B cell (primary cell): ENCODE data around the gene CTXND1. TPM values are rescaled to one million over a fixed set of nuclear protein-coding genes. Genes with fewer than 3 reads are reported as not detected.

Experiments
- ATAC-seq: fragments of 200-7000 bp; cut with Tn5 transposase; one replicate; pipeline ENCODE4 v1.10.0; 2021; ENCODE audit warnings: low read depth, mild to moderate bottlenecking, moderate number of reproducible peaks, moderate library complexity
- CTCF ChIA-PET: fragments of 350-600 bp; sonication (Branson Sonifier 250); formaldehyde crosslinking; loops from one replicate; lab custom pipeline; 2021; ENCODE audit warnings: antibody characterized with exemption, inconsistent platforms; lab: Charles Lee
- POLR2A ChIA-PET: fragments of 350-600 bp; sonication (Branson Sonifier 250); formaldehyde crosslinking; loops from one replicate; lab custom pipeline; 2021; ENCODE audit warnings: antibody characterized with exemption; lab: Charles Lee
- DNase-seq: peaks from one replicate; pipeline ENCODE4 v3.0.0; 2013
- H2AFZ ChIP-seq: 2 replicates; pipeline ENCODE4 v1.6.1; 2012; ENCODE audit warnings: mild to moderate bottlenecking, low read depth, low read length; ENCODE audit not compliant: insufficient read depth, poor library complexity, severe bottlenecking
- H3K27ac ChIP-seq, 2 donors: 1 replicate in 1 of 2; 2 replicates in 1 of 2; pipeline ENCODE4 v1.5.1; 2012 to 2013; ENCODE audit warnings: low read length in 2 of 2, mild to moderate bottlenecking in 2 of 2, moderate library complexity in 1 of 2
- H3K27me3 ChIP-seq, 4 experiments: fragments of 200-600 bp in 1 of 4; sonication (generic) in 1 of 4; replicated peaks in 1 of 4; 1 replicate in 2 of 4; 2 replicates in 2 of 4; pipeline versions ENCODE4 v1.6.1 to v1.7.0; 2013 to 2016; ENCODE audit warnings: low read length in 3 of 4, mild to moderate bottlenecking in 2 of 4, mixed read lengths in 1 of 4, moderate library complexity in 1 of 4; ENCODE audit not compliant: insufficient read depth in 4 of 4, control insufficient read depth in 3 of 4; ENCODE audit errors: control extremely low read depth in 1 of 4
- H3K36me3 ChIP-seq, 2 experiments: replicated peaks in 1 of 2; 1 replicate in 1 of 2; 2 replicates in 1 of 2; pipeline versions ENCODE4 v1.6.1 to v1.7.1; 2013; ENCODE audit warnings: low read length in 1 of 2; ENCODE audit not compliant: insufficient read depth in 2 of 2, control insufficient read depth in 1 of 2; ENCODE audit errors: control extremely low read depth in 1 of 2, extremely low read depth in 1 of 2
- H3K4me1 ChIP-seq, 2 donors: fragments of 200-600 bp in 1 of 2; sonication (generic) in 1 of 2; 1 replicate in 1 of 2; 2 replicates in 1 of 2; pipeline versions ENCODE4 v1.5.1 to v1.6.1; 2013 to 2017; ENCODE audit warnings: low read length in 2 of 2; ENCODE audit not compliant: control insufficient read depth in 2 of 2, insufficient read depth in 2 of 2
- H3K4me2 ChIP-seq: replicated peaks from 2 replicates; pipeline ENCODE3; 2012; ENCODE audit warnings: mild to moderate bottlenecking, low read depth, low read length; ENCODE audit not compliant: poor library complexity, severe bottlenecking
- H3K4me3 ChIP-seq, 5 experiments: fragments of 200-600 bp in 1 of 5; sonication (generic) in 1 of 5; 1 replicate in 3 of 5; 2 replicates in 2 of 5; pipeline versions ENCODE4 v1.5.1 to v1.7.0; 2011 to 2016; ENCODE audit warnings: low read length in 4 of 5, mild to moderate bottlenecking in 4 of 5, low read depth in 2 of 5, control low read depth in 1 of 5, moderate library complexity in 1 of 5; ENCODE audit not compliant: insufficient read depth in 1 of 5; ENCODE audit errors: control extremely low read depth in 1 of 5, extremely low read depth in 1 of 5
- H3K79me2 ChIP-seq: fragments of 200-600 bp; sonication (generic); one replicate; pipeline ENCODE4 v1.6.0; 2016; ENCODE audit warnings: low read length; ENCODE audit not compliant: control insufficient read depth, insufficient read depth
- H3K9ac ChIP-seq: fragments of 200-600 bp; sonication (generic); 2 replicates; pipeline ENCODE4 v1.6.1; 2017; ENCODE audit warnings: mild to moderate bottlenecking, low read length, moderate library complexity
- H3K9me3 ChIP-seq, 3 donors: one replicate each; pipeline versions ENCODE4 v1.6.1 to v1.7.1; 2013; ENCODE audit warnings: low read length in 2 of 3; ENCODE audit not compliant: control insufficient read depth in 2 of 3, insufficient read depth in 1 of 3; ENCODE audit errors: control extremely low read depth in 1 of 3
- H4K20me1 ChIP-seq: 2 replicates; pipeline ENCODE4 v1.6.0; 2012; ENCODE audit warnings: mild to moderate bottlenecking, low read length; ENCODE audit not compliant: insufficient read depth, control insufficient read depth, poor library complexity, severe bottlenecking
- H3K27ac Mint-ChIP-seq: one replicate; pipeline ENCODE4 v1.8.0; 2021; ENCODE audit warnings: mixed read lengths
- H3K27me3 Mint-ChIP-seq: one replicate; pipeline ENCODE4 v1.8.0; 2021; ENCODE audit warnings: mixed read lengths
- H3K4me1 Mint-ChIP-seq: one replicate; pipeline ENCODE4 v1.8.0; 2021; ENCODE audit warnings: mixed read lengths
- H3K4me3 Mint-ChIP-seq: one replicate; pipeline ENCODE4 v1.8.0; 2021; ENCODE audit warnings: mixed read lengths
- H3K9me3 Mint-ChIP-seq: one replicate; pipeline ENCODE4 v1.8.0; 2022; ENCODE audit warnings: mixed read lengths; ENCODE audit not compliant: insufficient read depth
- EZH2 ChIP-seq: IDR thresholded peaks from 2 replicates; pipeline ENCODE4 v1.6.1; 2012; ENCODE audit warnings: borderline replicate concordance, low read depth, mild to moderate bottlenecking, moderate library complexity, low read length; ENCODE audit not compliant: insufficient read depth, poor library complexity, severe bottlenecking
- WGBS: methylation state at CpG from one replicate; pipeline ENCODE4 v1.1.5; 2013; ENCODE audit warnings: missing lambda C conversion rate; ENCODE audit not compliant: insufficient coverage; 5-methylcytosine and 5-hydroxymethylcytosine counted together
- intact Hi-C: fragments of 100-400 bp; cut with micrococcal nuclease; formaldehyde crosslinking; loops from one replicate; pipeline ENCODE4 v1.10.0; 2022
- polyA plus RNA-seq: library from polyadenylated mRNA; depleted of rRNA; stranded (reverse); fragments of >200 nt; gene quantifications from 2 replicates; pipeline ENCODE4 v1.2.3, GENCODE V29; 2012
- total RNA-seq, 2 donors: library from RNA; stranded (reverse); fragments of 120-200 nt in 1 of 2; gene quantifications; 1 replicate in 1 of 2; 2 replicates in 1 of 2; pipeline versions ENCODE4 v1.2.3 to v1.2.4, GENCODE V29; 2013 to 2022
- TF ChIP-seq, protein P1 (sequence below): fragments of 200-600 bp; IDR thresholded peaks from one replicate; pipeline ENCODE4 v1.8.0; 2022; ENCODE audit warnings: antibody characterized with exemption, mild to moderate bottlenecking

CTXND1 gene
- total and polyA plus RNA-seq, 2 donors (not counting 1 experiment from before 2014, with no cell fraction given) = not detected

DNA sequence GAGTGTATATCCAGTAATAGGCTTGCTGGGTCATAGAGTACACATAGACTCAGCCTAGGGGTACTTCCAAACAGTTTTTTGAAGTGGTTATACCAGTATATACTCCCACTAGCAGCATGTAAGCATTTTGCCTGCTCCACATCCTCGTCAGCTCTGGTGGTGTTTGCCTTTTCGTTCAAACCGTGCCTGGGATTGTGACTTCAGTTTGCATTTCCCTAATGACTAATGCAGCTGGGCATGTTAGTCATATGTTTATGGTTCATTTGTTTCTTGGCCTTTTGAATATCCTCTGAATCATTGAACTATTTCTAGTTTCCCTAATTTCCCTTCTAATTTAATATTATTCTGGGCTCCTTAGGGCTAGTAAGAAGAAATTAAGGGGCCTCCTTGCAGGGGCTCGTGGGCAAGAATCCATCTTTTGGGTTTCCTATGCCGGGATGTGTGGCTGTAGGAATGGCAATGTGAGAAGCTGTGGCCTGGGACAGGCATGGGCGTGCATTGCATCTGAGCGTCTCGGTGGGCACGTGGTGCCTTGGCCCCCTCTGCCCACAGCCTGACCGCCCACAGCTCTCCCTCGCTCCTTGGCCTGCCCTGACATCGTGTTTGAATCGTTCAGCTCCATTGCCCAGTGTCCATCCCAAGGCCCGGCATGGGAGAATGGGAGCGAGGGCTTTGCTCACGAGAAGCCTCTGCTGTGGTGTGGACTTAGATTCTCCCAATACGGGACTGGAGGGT is 72.8 kb downstream of the CTXND1 start:
- H3K4me1 ChIP-seq = no peaks in the 10 kb centered on the region
- intact Hi-C loops = no loop called here
- no peaks in the 10 kb centered on the region for H3K27me3 ChIP-seq
- H3K27me3 Mint-ChIP-seq = no peaks in the 10 kb centered on the region
- WGBS = 89% methylated on average over 15 of the region's 17 CpGs
- ATAC-seq (no peak), DNase-seq (no peak)
- no peaks in the 10 kb centered on the region for H3K36me3 ChIP-seq
- no peak for TF ChIP-seq EZH2
- TF ChIP-seq, protein P1, sequence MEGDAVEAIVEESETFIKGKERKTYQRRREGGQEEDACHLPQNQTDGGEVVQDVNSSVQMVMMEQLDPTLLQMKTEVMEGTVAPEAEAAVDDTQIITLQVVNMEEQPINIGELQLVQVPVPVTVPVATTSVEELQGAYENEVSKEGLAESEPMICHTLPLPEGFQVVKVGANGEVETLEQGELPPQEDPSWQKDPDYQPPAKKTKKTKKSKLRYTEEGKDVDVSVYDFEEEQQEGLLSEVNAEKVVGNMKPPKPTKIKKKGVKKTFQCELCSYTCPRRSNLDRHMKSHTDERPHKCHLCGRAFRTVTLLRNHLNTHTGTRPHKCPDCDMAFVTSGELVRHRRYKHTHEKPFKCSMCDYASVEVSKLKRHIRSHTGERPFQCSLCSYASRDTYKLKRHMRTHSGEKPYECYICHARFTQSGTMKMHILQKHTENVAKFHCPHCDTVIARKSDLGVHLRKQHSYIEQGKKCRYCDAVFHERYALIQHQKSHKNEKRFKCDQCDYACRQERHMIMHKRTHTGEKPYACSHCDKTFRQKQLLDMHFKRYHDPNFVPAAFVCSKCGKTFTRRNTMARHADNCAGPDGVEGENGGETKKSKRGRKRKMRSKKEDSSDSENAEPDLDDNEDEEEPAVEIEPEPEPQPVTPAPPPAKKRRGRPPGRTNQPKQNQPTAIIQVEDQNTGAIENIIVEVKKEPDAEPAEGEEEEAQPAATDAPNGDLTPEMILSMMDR = no peak
- no peaks in the 10 kb centered on the region for H3K79me2 ChIP-seq
- H3K9me3 Mint-ChIP-seq = no peaks in the 10 kb centered on the region
- no peak overlapping the region for H3K9ac ChIP-seq
- no peaks in the 10 kb centered on the region for H3K4me1 Mint-ChIP-seq
- ChIA-PET CTCF (interaction anchor here (9.6 kb wide), 1 partner anchor 798 kb away, joined by 183 read pairs; no protein-coding TSS in a partner anchor), POLR2A (no interaction called here)
- H3K27ac Mint-ChIP-seq = no peak overlapping the region
- no peaks in the 10 kb centered on the region for H4K20me1 ChIP-seq
- H2AFZ ChIP-seq = no peak overlapping the region
- no peak overlapping the region for H3K4me3 Mint-ChIP-seq
- no peaks in the 10 kb centered on the region for H3K9me3 ChIP-seq
- H3K4me2 ChIP-seq = no peak overlapping the region
- no peak overlapping the region for H3K4me3 ChIP-seq
- no peak overlapping the region for H3K27ac ChIP-seq

DNA sequence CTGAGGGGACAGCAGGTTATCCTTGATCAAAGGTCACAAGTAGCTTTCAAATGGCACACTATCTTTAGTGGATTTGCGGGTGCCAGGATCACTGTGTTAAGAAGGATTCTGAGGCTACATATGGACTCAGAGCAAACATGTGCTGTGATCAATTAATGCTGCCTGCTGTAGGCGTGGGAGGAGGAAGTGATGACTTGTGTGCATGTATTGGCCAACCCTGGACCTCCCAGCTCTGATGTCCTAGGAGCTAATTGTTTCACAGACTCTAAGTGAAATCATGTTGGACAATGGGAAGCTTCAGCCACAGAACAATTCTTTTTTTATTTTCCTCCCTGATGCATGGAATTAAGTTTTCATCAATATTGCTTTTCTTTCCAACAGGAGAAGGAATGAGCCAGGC is 74.9 kb downstream of the CTXND1 start:
- no peaks in the 10 kb centered on the region for H3K9me3 Mint-ChIP-seq
- Histone ChIP-seq H4K20me1 (no peaks in the 10 kb centered on the region), H3K27ac (no peak overlapping the region), H2AFZ (no peak overlapping the region), H3K79me2 (no peaks in the 10 kb centered on the region), H3K27me3 (no peaks in the 10 kb centered on the region), H3K4me2 (no peak overlapping the region), H3K9ac (no peak overlapping the region), H3K4me1 (no peaks in the 10 kb centered on the region), H3K9me3 (no peaks in the 10 kb centered on the region), H3K36me3 (no peaks in the 10 kb centered on the region), H3K4me3 (no peak overlapping the region)
- no peak for ATAC-seq
- H3K4me3 Mint-ChIP-seq = no peak overlapping the region
- POLR2A ChIA-PET = no interaction called here
- no peaks in the 10 kb centered on the region for H3K4me1 Mint-ChIP-seq
- WGBS = 100% methylated on average over 1 of the region's 2 CpGs
- CTCF ChIA-PET = interaction anchor here (0.7 to 9.6 kb wide), 3 partner anchors 116 to 796 kb away, joined by 3 to 183 read pairs (median 4); no protein-coding TSS in a partner anchor
- DNase-seq = no peak
- TF ChIP-seq, protein P1 = no peak
- TF ChIP-seq EZH2 = no peak
- no peak overlapping the region for H3K27ac Mint-ChIP-seq
- intact Hi-C loops = no loop called here
- no peaks in the 10 kb centered on the region for H3K27me3 Mint-ChIP-seq
